RWPE2 (cell line): Measurements from ENCODE around the gene AQR.
A peak's percentile ranks its signal among the peaks of the same experiment; 100 is the strongest.

Experiments
- ATAC-seq: fragments of 200-7000 bp; cut with Tn5 transposase; 3 replicates; pipeline ENCODE4 v1.9.1; 2021; ENCODE audit warnings: low read depth
- DNase-seq: peaks from one replicate; pipeline ENCODE4 v3.0.0-alpha.2; 2020; ENCODE audit warnings: low spot score
- H3K27ac ChIP-seq: fragments of 450-650 bp; 2 replicates; pipeline ENCODE4 v1.5.1; 2017; ENCODE audit warnings: mild to moderate bottlenecking; ENCODE audit not compliant: poor library complexity, severe bottlenecking
- H3K27me3 ChIP-seq: fragments of 250-450 bp; sonication (Bioruptor Pico); 2 replicates; pipeline ENCODE4 v1.5.1; 2021; ENCODE audit warnings: mild to moderate bottlenecking, moderate library complexity; ENCODE audit not compliant: insufficient read depth, poor library complexity, severe bottlenecking
- H3K36me3 ChIP-seq: fragments of 250-450 bp; sonication (Bioruptor Pico); 2 replicates; pipeline ENCODE4 v1.5.1; 2020; ENCODE audit warnings: low read depth, mild to moderate bottlenecking, moderate library complexity
- H3K4me1 ChIP-seq: fragments of 250-450 bp; sonication (Bioruptor Pico); 2 replicates; pipeline ENCODE4 v1.5.1; 2021; ENCODE audit warnings: mild to moderate bottlenecking, moderate library complexity; ENCODE audit not compliant: insufficient read depth, poor library complexity, severe bottlenecking
- H3K4me3 ChIP-seq: fragments of 250-450 bp; sonication (Bioruptor Pico); 2 replicates; pipeline ENCODE4 v1.5.1; 2021; ENCODE audit warnings: mild to moderate bottlenecking, moderate library complexity; ENCODE audit not compliant: severe bottlenecking
- H3K9me3 ChIP-seq: fragments of 250-450 bp; sonication (Bioruptor Pico); 2 replicates; pipeline ENCODE4 v1.5.1; 2021; ENCODE audit warnings: mild to moderate bottlenecking, moderate library complexity; ENCODE audit not compliant: severe bottlenecking
- CTCF ChIP-seq: fragments of 450-650 bp; IDR thresholded peaks from one replicate; pipeline ENCODE4 v1.5.1; 2017; ENCODE audit warnings: mild to moderate bottlenecking, moderate library complexity; ENCODE audit not compliant: poor library complexity, severe bottlenecking

Gene AQR

GRCh38 chr15:34986326-34986725 lies 16.8 kb upstream of the AQR start:
- ATAC-seq: no peak
- Histone ChIP-seq H3K4me3 (peak overlapping the region; percentile 89), H3K27ac (no peak overlapping the region)

DNA sequence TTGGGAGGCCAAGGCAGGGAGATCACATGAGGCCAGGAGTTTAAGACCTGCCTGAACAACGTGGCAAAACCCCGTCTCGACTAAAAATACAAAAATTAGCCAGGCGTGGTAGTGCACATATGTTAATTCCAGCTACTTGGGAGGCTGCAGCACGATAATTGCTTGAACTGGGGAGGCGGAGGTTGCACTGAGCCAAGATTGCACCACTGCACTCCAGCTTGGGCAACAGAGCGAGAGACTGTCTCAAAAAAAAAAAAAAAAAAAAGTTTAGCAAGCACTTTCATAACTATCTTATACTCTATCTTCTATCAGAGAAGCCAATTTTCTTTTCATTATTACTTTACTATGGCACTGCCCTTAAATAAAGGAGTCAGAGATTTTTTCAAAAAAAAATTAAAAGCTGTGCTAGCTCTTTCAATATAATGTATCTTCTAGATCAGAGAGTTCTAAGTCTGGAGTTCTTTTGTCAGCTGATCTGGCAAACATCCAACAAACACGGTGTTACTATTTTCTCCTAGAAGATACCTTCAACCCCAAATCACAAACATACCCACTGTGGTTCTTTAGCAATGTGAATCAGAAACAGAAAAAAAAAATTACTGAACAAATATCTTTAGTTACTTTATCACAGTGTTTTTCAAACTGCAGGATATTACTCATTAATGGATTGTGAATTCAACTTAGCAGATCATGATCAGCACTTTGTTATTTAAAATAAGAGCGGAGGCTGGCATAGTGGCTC lies 15.5 kb upstream of the AQR start:
- no peaks in the 10 kb centered on the region for H3K27me3 ChIP-seq
- H3K4me1 ChIP-seq: peaks cover 25% of the 10 kb centered on the region
- H3K36me3 ChIP-seq: peaks cover 64% of the 10 kb centered on the region
- DNase-seq (no peak), ATAC-seq (no peak)
- H3K4me3 ChIP-seq: no peak overlapping the region
- peak overlapping the region; percentile 3 for H3K27ac ChIP-seq
- no peaks in the 10 kb centered on the region for H3K9me3 ChIP-seq
- TF ChIP-seq CTCF: no peak

More at GRCh38 chr15:34986326-34986725, 16.8 kb upstream of the AQR start:
- no peaks in the 10 kb centered on the region for H3K9me3 ChIP-seq
- peaks cover 58% of the 10 kb centered on the region for H3K36me3 ChIP-seq
- H3K27me3 ChIP-seq: no peaks in the 10 kb centered on the region
- DNase-seq: no peak
- H3K4me1 ChIP-seq: peaks cover 27% of the 10 kb centered on the region
- no peak for TF ChIP-seq CTCF

DNA sequence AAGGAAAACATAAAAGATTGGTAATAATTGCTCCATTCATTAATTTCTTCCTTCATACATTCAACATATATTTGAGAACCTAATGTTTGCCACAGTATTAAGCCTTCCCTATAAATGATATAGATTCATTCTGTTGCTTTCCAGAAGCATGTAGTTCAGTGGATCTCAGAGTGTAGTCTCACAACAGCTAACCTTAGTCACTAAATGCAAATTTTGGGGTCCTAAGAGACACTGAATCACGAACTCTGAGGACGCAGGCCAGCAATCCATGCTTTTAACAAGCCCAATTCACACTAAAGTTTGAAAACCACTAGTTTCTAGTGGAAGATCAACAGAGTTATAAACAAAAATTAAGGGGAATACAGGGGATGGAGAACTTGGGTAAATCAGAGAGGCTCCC lies 7.2 kb upstream of the AQR start:
- Histone ChIP-seq H3K4me3 (no peak overlapping the region), H3K36me3 (peaks cover 30% of the 10 kb centered on the region), H3K27me3 (no peaks in the 10 kb centered on the region), H3K9me3 (no peaks in the 10 kb centered on the region), H3K4me1 (no peaks in the 10 kb centered on the region), H3K27ac (no peak overlapping the region)
- DNase-seq (no peak), ATAC-seq (no peak)
- no peak for TF ChIP-seq CTCF

DNA sequence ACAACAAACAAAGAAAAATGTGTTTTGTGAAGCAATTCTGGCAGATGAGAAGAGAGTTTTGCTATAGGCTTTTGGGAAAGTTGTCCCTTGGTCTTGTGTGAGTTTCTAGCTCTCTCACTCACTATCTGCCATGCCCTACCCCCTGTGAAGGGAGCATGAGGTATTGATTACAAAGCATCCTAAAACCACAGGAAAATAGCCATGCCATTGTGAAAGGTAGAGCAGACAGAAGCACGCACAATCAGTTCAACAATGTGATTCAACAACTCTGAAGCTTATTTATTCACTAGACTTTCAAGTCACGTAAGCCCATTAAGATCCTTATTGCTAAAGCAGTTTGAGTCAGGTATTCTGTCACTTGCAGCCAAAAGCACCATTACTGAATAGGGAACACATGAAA lies 6.5 kb upstream of the AQR start:
- no peaks in the 10 kb centered on the region for H3K9me3 ChIP-seq
- peaks cover 24% of the 10 kb centered on the region for H3K36me3 ChIP-seq
- no peak overlapping the region for H3K4me3 ChIP-seq
- no peaks in the 10 kb centered on the region for H3K27me3 ChIP-seq
- ATAC-seq (no peak), DNase-seq (no peak)
- H3K4me1 ChIP-seq: no peaks in the 10 kb centered on the region
- TF ChIP-seq CTCF: no peak
- no peak overlapping the region for H3K27ac ChIP-seq

GRCh38 chr15:34973512-34973911 lies 4.0 kb upstream of the AQR start:
- no peaks in the 10 kb centered on the region for H3K27me3 ChIP-seq
- H3K4me3 ChIP-seq: no peak overlapping the region
- H3K36me3 ChIP-seq: peaks cover 9% of the 10 kb centered on the region
- no peak overlapping the region for H3K27ac ChIP-seq
- no peak for DNase-seq
- no peak for TF ChIP-seq CTCF
- no peak for ATAC-seq
- H3K4me1 ChIP-seq: peaks cover 2% of the 10 kb centered on the region
- H3K9me3 ChIP-seq: no peaks in the 10 kb centered on the region
